ENCODE measurements around the gene ADGB.
"Not testable (repeated sequence)": the region's sequence is repeated elsewhere in the genome, so short reads cannot be mapped to it uniquely, and the experiment has no call there.

The ADGB gene

DNA sequence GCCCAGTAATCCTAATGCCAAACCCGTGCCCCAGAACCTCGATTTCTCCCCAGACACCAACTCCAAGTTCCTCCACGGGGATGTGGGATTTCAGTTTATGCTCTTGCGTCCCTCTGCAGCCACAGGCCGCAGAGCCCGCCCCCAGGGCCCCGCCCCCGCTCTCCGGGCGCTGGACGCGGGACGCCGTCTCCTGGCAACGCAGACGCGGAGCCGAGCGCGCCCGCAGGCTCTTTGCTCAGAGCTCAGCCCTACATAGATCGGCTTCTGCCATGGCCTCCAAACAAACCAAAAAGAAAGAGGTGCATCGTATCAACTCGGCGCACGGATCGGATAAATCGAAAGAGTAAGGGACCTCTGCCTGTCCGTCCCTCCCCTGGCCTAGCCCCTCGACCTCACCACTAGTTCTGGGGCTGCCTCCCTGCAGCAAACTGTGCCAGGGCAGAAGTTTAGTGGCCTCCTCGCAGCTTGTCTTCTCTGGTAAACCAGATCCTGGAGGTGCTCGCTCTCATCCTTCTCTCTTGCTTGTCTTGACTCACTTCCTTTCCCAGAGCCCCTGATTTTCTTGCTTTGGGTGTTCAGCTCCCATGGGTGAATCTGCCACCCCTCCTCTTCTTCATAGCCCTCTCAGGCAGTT is at the start of gene ADGB:
Gene ADGB (plus strand): TSS at position 201 of the 634 bp plus-strand sequence. CDS start 69 bp downstream, at position 270.
- no peak for DNase-seq

DNA sequence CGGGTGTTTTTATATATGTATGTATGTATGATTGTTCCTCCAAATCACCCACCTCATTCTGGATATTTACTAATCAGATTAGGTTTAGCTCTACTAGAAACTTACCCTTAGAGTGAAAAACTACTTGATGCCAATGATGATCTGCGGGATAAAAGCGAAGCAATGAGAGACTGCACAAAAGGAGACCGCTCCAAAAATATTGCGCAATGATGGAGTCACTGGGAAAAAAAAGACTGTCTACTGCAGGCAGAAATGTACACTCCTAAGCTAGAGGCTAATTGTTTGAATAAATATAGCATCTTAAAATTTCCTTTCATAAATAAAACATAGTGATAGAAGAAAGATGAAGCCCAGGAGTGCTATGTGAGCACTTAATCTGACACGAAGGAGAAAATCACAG is 47.9 kb upstream of the ADGB start:
- no peak for DNase-seq

DNA sequence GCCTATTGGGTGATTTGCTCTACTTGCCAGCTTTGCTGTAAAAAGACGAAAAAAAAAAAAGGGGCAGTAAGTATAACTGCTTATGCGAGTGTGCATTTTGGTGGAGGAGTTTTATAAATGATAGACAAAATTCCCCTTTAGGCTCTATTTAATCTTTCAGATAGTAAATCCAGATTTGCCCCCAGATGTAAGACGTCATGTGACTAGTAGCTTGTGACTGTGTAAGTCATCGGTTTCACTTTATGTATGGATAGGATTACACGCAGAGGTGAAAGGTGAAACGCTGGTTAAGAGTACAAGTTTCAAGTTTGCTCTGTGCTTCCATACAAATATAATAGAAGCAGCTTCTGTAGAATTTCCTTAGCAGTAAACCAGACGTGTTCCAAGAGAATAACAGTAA is 47.2 kb upstream of the ADGB start:
- no peak for DNase-seq

DNA sequence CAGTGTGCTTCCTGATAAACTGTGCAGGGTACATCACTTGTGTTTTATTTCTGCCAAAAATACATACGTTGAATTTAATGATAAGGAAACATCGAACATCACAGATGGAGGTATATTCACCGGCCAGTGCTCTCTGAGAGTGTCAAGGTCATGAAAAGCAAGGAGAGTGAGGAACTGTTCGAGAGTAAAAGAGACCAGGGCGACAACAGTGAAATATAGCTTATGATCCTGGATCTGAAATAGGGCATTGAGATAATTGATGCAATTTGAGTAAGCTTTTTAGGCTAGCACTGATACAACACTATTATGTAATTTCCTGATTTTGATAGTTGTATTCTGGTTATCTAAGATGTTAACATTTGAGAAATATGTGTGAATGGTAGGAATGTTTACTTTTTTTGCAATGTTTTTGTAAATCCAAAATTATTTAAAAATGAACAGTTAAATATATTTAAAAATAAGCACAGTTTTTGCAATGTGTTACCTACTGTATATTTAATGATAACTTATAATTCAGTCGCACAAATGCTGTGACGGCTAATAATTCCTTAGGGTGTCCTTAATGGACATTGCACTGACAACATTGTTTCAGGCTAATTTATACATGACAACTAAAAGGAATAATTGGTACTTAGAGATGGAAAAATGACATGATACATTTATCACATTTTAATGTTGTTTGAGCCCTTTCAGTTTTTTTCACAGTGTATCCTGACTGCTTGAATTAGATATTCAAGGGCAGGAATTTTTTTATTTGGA is 45.2 kb upstream of the ADGB start:
- no peak for DNase-seq

DNA sequence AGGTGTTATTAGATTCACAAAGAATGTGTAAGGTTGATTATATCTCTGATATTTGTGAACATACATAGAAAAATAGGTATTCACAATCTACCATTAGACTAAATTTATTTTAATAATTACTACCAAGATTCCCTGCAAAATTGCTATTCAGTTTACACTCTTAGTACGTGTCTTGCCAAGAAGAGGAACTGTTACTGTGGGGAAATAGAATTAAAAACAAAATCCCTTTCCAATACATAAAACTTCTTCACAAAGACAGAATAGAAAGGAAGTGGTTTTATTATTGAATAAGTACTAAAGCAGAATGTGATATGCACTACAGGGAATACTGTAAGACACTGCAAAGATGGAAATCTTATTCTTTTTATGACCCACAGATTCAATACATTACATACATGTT is 38.2 kb upstream of the ADGB start:
- DNase-seq, result no peak

DNA sequence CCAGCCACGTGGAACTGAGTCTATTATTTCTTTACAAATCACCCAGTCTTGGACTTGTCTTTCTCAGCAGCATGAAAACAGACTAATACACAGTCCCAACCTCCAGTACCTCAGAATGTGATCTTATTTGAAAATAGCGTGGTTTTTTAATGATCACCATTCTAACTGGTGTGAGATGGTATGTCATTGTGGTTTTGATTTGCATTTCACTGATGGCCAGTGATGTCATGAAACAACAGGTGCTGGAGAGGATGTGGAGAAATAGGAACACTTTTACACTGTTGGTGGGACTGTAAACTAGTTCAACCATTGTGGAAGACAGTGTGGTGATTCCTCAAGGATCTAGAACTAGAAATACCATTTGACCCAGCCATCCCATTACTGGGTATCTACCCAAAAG is 32.1 kb upstream of the ADGB start:
- not testable (repeated sequence) for DNase-seq

DNA sequence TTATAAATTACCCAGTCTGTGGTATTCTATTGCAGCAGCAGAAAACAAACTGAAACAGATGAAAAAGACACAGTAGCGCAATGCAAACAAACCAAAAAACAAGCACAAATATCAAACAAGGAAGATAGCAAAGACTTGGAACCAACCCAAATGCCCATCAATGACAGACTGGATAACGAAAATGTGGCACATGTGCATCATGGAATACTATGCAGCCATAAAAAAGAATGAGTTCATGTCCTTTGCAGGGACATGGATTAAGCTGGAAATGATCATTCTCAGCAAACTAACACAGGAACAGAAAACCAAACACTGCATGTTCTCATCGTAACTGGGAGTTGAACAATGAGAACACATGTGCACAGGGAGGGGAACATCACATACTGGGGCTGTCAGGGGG is 30.2 kb upstream of the ADGB start:
- DNase-seq, result not testable (repeated sequence)

DNA sequence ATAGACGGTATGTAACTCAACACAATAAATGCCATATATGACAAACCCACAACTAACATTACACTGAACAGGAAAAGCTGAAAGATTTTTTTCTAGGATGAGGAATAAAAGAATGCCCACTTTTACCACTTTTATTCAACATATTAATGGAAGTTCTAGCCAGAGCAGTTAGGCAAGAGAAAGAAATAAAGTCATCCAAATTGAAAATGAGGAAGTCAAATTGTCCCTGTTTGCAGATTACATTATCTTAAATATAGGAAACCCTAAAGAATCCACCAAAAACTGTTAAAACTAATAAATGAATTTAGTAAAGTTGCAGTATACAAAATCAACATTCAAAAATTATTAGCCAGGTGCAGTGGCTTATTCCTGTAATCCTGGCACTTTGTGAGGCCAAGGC is 24.6 kb upstream of the ADGB start:
- DNase-seq, result no peak

DNA sequence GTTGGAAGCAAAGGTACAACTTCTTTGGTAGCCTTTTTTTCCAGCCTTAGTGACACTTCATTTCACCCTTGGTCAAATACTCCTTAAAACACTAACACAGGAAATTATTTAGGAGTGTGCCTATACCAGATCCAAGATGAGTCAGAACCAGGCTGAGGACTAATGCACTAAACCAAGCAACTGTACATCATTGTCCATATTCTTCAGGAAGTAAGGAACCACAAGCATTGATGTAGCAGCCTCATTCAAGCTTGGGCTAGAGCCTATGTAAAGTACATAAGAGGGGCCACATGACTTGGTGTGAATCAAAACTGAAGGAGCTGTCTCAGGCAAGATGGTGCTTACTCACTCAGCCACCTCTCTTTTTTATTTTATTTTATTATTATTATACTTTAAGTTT is 20.7 kb upstream of the ADGB start:
- DNase-seq, result no peak

DNA sequence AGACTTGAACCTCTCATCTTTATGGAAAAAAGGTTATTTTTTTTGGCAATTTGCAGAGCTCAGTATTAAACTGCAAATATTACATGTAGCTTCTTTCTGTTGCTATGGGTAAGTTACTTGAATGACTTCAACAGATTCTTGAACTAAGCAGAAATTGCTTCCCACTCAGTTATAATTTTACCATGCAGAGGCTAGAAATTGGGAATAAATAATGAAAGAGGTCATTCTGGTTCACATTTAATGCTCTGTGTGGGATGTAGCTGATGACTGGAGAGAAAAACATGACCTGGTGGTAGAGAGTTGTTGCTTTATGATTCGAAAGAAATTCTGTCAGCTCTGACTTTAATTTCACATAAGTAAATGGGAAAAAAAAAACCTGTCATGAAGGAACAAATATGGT is 16.8 kb upstream of the ADGB start:
- DNase-seq, result no peak

DNA sequence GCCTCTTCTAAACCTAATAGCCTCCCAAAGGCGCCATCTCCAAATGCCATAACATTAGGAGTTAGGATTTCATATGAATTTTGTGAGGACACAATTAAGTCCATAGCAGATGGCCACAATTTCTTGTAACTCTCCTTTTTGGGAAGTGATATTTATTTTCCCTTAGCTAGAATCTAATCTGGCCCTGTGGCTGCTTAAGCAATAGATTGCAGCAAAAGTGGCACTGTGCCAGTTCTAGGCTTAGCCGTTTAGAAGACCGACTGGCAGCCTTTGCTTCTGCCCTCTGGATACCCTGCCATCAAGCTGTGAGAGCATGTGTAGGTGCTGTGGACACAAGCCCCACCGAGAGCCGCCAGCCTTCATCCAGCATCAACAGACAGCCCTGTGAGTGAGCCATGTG is 15.9 kb upstream of the ADGB start:
- no peak for DNase-seq

DNA sequence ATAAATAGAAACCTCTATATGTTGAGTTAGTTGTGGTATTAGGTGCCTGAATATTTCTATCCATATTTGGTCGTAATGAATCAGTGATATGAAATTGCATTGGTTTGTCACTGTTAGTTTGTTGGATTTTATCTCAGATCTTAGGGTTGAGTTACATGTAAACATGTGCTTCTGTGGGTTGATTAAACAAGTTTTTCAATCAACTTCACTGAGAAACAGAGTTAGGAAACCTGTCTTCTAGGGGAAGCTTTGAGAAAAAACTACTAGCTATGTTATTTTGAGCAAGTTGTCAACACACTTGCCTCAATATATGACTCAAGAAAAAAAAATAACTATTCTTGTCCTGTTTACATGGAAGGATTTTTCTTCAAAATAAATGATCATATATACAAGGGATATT is 14.8 kb upstream of the ADGB start:
- DNase-seq, result no peak

DNA sequence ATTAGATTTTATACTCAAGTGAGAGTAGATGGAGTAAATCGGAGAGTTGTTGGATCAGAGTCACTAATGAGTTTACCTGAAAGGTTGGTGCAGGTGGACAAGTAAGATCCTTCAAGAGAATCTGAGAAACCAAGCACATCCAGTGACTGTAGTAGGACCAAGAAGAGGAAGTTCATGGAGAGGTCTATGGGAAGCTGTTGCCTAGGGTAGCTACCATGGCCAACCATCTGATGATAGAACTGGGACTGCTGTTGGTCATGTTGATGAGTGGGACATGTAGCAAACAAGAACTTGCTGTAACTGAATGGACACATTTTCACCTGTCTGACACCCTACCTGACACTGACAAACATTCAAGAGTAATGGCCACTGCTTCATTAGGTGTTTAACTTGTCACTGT is 11.3 kb upstream of the ADGB start:
- DNase-seq, result no peak

DNA sequence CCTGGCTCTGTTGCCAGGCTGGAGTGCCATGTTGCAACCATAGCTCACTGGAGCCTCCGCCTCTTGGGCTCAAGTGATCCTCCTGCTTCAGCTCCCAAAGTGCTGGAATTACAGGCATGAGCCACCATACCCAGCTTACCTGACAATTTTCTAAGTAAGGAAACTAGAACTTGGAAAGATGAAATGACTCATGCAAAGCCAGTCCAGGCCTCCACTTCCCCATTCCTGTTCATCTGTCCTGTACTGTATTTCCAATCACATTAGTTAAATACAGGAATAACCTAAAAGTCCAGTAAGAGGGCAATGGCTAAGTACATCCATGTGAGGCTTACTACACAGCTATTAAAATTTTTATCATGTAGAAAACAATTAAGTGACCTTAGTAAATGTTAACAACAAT is 8.3 kb upstream of the ADGB start:
- no peak for DNase-seq

DNA sequence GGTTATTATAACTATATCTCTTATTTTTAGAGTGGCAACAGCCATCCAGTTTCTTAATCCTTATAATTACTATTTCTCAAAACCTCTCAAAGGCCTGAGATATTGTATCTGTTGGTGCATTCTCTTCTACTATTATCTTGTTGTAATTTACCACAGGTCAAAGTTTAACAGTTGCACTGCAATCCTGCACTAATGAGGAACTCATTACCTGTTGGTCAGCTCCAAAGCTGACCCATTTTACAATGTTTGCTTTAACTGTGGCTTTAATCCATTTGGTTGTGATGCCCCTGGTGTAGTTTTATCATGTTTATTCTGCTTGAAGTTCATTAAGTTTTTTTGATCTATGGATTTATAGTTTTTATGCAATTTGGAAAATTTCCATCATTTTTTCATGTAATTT is 6.3 kb upstream of the ADGB start:
- DNase-seq, result no peak

DNA sequence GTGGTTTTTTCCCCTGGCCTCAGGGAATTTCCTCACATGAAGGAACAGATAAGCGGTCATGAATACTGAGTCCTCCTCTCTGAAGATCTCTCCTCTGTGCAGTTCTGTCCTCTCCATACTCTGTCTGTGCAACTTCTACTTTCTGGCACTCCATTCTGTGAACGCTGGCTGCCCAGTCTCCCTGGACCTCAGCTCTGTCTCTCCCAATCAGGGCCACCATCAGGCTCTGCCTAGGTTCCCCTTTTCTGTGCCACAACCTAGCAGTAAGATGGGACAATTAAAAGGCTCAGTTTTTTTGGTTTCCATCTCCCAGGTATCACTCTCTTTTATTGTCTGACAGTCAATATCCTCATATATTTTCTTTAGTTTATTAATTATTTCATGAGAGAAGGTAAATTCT is 4.8 kb upstream of the ADGB start:
- DNase-seq, result no peak

DNA sequence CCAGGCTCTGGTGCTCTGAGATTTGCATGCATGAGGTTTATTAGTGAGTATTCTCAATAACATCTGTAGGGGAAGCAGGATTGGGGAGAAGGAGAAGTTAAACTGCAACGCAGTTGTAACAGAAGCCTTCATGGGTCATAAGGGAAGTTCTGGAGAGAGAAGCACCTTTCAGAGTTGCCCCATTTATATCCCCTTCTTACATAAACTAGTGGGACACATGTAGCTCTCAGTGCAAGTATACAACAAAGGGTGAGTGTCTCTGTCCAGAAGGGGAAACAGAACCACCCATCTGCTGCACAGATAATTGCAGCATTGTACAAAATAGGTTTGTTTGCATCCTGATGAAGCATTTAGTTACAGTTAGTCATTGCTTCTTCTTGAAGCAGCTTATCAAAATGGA is 4.3 kb upstream of the ADGB start:
- no peak for DNase-seq

DNA sequence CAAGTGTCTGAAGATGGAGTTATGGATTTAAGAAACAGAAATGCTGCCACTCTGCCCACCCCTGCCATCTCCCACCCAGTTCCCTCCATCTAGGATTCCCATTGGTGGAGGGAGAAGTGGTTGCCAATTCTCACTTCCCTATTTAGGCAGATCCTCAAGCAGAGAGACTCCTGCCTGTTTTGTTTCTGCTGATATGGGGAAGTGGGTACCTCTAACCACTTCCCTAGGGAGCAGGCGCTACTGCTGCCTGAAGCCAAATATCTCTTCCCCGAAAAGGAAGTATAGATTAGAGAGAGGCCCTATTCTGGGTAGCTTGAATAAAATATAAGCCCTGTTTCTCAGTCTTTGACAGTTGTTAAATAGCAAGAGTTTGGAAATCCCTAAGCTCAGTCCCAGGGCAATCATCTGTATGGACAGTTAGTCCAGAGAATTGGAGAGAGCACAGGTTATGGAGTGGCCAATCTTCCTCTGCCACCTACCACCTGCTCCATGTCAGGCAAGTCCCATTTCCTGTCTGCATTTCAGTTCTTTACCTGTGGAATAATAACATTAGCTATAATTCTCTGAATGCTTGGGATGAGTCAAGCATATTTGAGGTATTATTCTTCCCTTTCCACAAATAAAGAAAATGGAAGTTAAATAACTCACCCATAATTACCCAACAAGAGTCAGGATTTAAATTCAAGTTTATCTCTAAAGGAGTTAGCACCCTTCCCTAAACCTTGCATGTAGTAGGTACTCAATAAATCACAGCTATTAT is 2.6 kb upstream of the ADGB start:
- no peak for DNase-seq

DNA sequence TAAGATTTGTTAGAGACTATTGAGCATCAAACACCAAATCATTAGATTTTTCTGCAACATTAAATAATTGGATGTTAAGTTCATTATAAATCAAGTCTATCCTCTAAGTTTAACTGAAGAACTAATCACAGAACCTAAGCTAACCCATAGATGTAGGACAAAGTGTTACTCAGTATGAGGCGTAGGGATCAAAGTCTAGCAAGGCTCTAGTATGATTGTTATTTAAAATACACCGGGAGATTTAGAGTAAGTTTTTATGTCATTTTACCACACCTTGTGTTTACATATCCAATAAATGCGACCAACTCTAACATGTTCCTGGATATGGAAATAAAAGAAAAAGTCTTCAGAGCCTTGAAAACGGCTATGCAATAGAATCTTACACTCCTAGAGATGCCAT is 2.6 kb downstream of the ADGB start:
- no peak for DNase-seq

DNA sequence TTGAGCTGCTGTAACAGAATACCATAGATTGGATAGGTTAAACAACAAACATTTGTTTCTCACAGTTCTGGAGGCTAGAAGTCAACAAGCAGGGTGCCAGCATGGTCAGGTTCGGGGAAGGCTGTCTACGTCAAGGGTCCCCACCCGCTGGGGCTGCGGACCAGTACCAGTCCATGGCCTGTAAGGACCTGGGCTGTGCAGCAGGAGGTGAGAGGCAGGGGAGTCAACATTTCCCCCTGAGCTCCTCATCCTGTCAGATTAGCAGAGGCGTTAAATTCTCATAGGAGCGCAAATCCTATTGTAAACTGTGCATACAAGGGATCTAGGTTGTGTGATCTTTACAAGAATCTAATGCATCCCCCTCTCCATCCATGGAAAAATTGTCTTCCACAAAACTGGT is 3.8 kb downstream of the ADGB start:
- DNase-seq, result no peak

DNA sequence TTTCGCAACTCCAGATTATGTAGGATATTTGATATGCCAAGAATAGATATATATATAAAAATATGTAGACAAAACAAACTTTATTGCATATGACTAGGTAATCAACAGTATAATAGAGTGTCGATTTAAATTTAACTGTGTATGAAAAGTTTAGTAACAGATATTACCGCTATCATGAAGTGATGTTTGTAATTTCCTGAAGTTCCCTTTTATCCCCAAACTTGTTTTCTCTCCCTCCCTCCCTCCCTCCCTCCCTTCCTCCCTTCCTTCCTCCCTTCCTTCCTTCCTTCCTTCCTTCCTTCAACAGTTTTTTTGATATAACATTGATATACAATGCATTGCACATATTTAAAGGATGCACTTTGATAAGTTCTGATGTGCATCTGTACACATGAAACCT is 15.2 kb downstream of the ADGB start:
- DNase-seq, result no peak

DNA sequence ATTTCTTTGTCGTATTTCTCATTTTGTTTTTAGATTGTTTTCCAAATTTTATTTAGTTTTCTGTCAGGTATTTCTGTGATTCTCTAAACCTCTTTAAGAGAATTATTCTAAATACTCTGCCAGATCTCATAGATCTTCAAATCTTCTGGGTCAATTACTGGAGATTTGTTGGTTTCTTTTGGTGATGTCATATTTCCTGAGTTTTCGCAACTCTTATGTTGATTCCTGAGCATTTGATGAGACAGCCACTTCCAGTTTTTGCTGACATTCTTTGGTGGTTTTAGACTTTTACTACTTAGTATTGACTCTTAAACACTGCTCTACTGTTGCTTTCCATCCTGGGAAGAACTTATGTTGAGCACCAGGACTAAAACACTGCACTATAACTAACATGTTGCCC is 21.9 kb downstream of the ADGB start:
- DNase-seq, result no peak

DNA sequence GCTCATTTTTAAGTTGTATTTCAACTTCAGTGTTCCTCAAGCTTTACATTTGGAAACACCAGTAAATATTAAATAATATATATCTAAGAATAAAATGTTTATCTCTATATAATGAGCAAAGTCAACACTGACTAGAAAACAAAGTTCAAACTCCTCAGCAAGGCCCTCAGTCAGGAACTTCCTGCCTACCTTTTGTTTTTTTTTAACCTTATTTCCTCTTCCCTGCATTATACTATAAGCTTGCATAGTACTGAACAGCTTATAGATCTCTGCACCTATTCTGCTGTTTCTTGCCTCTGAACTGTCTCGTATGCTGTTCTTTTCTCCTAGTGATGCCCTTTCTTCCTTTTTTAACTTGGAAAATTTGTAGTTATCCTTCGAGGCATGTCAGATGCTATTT is 29.6 kb downstream of the ADGB start:
- no peak for DNase-seq

DNA sequence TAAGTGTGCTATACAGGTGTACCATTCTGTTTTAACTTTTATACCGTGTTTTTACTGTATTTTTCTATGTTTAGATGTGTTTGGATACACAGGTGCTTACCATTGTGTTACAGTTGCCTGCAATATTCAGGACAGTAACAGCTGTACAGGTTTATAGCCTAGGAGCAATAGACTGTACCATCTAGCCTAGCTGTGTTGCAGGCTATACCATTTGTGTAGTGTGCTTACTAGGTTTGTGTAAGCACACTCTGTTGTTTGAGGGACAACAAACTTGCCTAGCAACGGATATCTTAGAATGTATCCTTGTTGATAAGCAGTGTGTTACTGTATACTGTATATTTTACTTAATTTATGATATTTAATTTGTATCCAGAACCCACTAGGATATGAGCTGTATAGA is 35.2 kb downstream of the ADGB start:
- DNase-seq, result no peak
